ENCODE data around the gene APOBEC3A. TPM values are rescaled to one million over a fixed set of nuclear protein-coding genes. Genes with fewer than 3 reads are reported as not detected.
A peak's percentile ranks its signal among the peaks of the same experiment; 100 is the strongest.

APOBEC3A gene
- total RNA-seq, 1 donor from 2014 or later = 1.0 TPM

- no peaks in the 10 kb centered on the region for H3K27me3 ChIP-seq (ENCODE audit: control insufficient read depth, insufficient read depth, low read length)
- TF ChIP-seq CTCF (IDR thresholded peaks at IDR 0.05; ENCODE audit: insufficient read depth, low read length, poor library complexity, severe bottlenecking) = no peak
Observed at GRCh38 chr22:38921806-38922205, 35.6 kb upstream of the APOBEC3A start.

GRCh38 chr22:38923463-38924346 is 33.7 kb upstream of the APOBEC3A start:
- DNase-seq (ENCODE audit: low read depth) = peak; percentile 53

More at GRCh38 chr22:38921806-38922205, 35.6 kb upstream of the APOBEC3A start:
- no peak overlapping the region for H3K4me3 ChIP-seq (ENCODE audit: low read depth, low read length)
- no peaks in the 10 kb centered on the region for H3K36me3 ChIP-seq (ENCODE audit: control insufficient read depth, insufficient read depth, low read length)
- no peak for DNase-seq (ENCODE audit: low read depth)

GRCh38 chr22:38924347-38924952 is 33.0 kb upstream of the APOBEC3A start:
- Histone ChIP-seq H3K27me3 (ENCODE audit: control insufficient read depth, insufficient read depth, low read length) (no peaks in the 10 kb centered on the region), H3K36me3 (ENCODE audit: control insufficient read depth, insufficient read depth, low read length) (no peaks in the 10 kb centered on the region), H3K4me3 (ENCODE audit: low read depth, low read length) (no peak overlapping the region)
- peak; percentile 79 for DNase-seq (ENCODE audit: low read depth)
- no peak for TF ChIP-seq CTCF (IDR thresholded peaks at IDR 0.05; ENCODE audit: insufficient read depth, low read length, poor library complexity, severe bottlenecking)

More at GRCh38 chr22:38923463-38924346, 33.7 kb upstream of the APOBEC3A start:
- TF ChIP-seq CTCF (IDR thresholded peaks at IDR 0.05; ENCODE audit: insufficient read depth, low read length, poor library complexity, severe bottlenecking) = peak; percentile 27
- Histone ChIP-seq H3K27me3 (ENCODE audit: control insufficient read depth, insufficient read depth, low read length) (no peaks in the 10 kb centered on the region), H3K36me3 (ENCODE audit: control insufficient read depth, insufficient read depth, low read length) (no peaks in the 10 kb centered on the region), H3K4me3 (ENCODE audit: low read depth, low read length) (peak overlapping the region; percentile 1)

GRCh38 chr22:38925571-38926041 is 31.8 kb upstream of the APOBEC3A start:
- DNase-seq (ENCODE audit: low read depth) = no peak
- no peak for TF ChIP-seq CTCF (IDR thresholded peaks at IDR 0.05; ENCODE audit: insufficient read depth, low read length, poor library complexity, severe bottlenecking)
- Histone ChIP-seq H3K4me3 (ENCODE audit: low read depth, low read length) (no peak overlapping the region), H3K36me3 (ENCODE audit: control insufficient read depth, insufficient read depth, low read length) (no peaks in the 10 kb centered on the region), H3K27me3 (ENCODE audit: control insufficient read depth, insufficient read depth, low read length) (no peaks in the 10 kb centered on the region)

GRCh38 chr22:38927033-38927781 is 30.2 kb upstream of the APOBEC3A start:
- Histone ChIP-seq H3K27me3 (ENCODE audit: control insufficient read depth, insufficient read depth, low read length) (no peaks in the 10 kb centered on the region), H3K36me3 (ENCODE audit: control insufficient read depth, insufficient read depth, low read length) (no peaks in the 10 kb centered on the region), H3K4me3 (ENCODE audit: low read depth, low read length) (no peak overlapping the region)
- no peak for DNase-seq (ENCODE audit: low read depth)
- peak; percentile 93 for TF ChIP-seq CTCF (IDR thresholded peaks at IDR 0.05; ENCODE audit: insufficient read depth, low read length, poor library complexity, severe bottlenecking)
